Measurements from ENCODE around the gene BUD31. TPM values are rescaled to one million over a fixed set of nuclear protein-coding genes. Genes with fewer than 3 reads are reported as not detected.

BUD31 gene
- total and polyA plus RNA-seq, 2 of the 13 experiments (the other 11 are each of a cell fraction or from before 2014, with no cell fraction given): 35.1 to 79.1 TPM

DNA sequence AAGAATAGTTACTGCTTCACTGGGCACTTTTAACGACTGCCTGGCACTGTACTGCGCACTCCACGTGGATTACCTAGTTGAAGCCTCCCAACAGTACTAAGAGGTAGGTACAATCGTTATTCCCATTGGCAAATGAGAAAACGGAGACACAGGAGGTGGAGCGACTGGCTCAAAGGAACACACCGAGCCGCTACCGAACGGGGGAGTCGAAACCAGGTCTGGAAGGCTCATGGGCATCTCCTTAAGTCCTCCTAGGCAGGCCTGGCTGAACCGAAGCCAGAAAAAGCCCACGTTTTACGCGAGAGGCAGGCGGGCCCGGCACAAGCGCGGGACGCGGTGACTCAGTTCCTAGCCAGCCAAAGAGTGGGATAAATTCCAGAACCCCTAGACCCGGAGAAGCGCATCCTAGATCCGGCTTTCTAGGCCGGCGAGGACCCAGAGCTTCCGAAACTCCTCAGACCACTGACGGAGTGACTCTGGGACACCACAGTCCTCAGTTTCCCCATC, 844 bp upstream of the BUD31 start:
- Histone ChIP-seq H4K20me1 (ENCODE audit: insufficient read depth, low read length) (peaks cover 5% of the 10 kb centered on the region; the same call in 1 of the 2 replicates), H3K79me2 (ENCODE audit: insufficient read depth, low read length) (peaks cover 62% of the 10 kb centered on the region), H3K4me2 (ENCODE audit: low read depth, low read length) (peak overlapping the region; percentile 84), H3K36me3 (replicated peaks in 1 of 2; ENCODE audit: control insufficient read depth in 1 of 2, insufficient read depth in 2 of 2, low read length in 2 of 2) (peaks cover 21 to 44% of the 10 kb centered on the region in 2 experiments), H3K27ac (ENCODE audit: extremely low read length, insufficient read depth, low read length) (peak overlapping the region; percentile 98), H2AFZ (ENCODE audit: low read length) (no peak overlapping the region), H3K4me1 (ENCODE audit: insufficient read depth, low read length) (peaks cover 41% of the 10 kb centered on the region), H3K9ac (ENCODE audit: insufficient read depth, low read depth, low read length) (peak overlapping the region; percentile 99), H3K9me3 (ENCODE audit: low read length) (no peaks in the 10 kb centered on the region), H3K4me3 (replicated peaks in 1 of 3; ENCODE audit: insufficient read depth in 1 of 3, low read depth in 2 of 3, low read length in 3 of 3) (peak overlapping the region; percentile 80 to 100 (median 93)), H3K27me3 (ENCODE audit: control insufficient read depth in 1 of 2, insufficient read depth in 2 of 2, low read length in 2 of 2) (peaks cover 0 to 4% of the 10 kb centered on the region in 2 experiments; a peak in 2 of 5 replicates)
- FAIRE-seq: peak; percentile 65
- DNase-seq (ENCODE audit: low spot score): peak; percentile 58
- ChIA-PET CTCF (ENCODE audit: low intra/inter-chr PET ratio, low total read pairs) (no interaction called here), POLR2A (interaction anchor here (1.0 to 2.6 kb wide), 11 partner anchors 9 to 134 kb away, joined by 3 to 29 read pairs (median 5); partner anchors contain the start of genes ATP5MF, CPSF4, PTCD1 and ZNF394)
- intact Hi-C loops (cut with micrococcal nuclease; ENCODE audit: unreplicated experiment) (loop anchor here (2.0 to 5.0 kb wide), 2 partner anchors 36 to 57 kb away; partner anchors contain the start of gene ARPC1B), in situ Hi-C loops (cut with HindIII; ENCODE audit: extremely low pct_ligation_motif_present, low pct_unique_long_range_greater_than_20kb) (no loop called here)
- no TSS peak for BruUV-seq (replicated peaks)
- 2% methylated on average over 13 of the region's 28 CpGs for WGBS (ENCODE audit: low lambda C conversion rate)
- peak; percentile 72 for ATAC-seq
- TF ChIP-seq HDAC6 (IDR thresholded peaks at IDR 0.05; ENCODE audit: low read depth, low read length) (no peak), RCOR2 (CRISPR knock-in tag; IDR thresholded peaks at IDR 0.05) (no peak), ZSCAN21 (CRISPR knock-in tag; IDR thresholded peaks at IDR 0.05; ENCODE audit: borderline replicate concordance) (0 out of 2 replicates have a peak, but pooled peaks have one; percentile 6), ZNF792 (CRISPR knock-in tag; IDR thresholded peaks at IDR 0.05) (no peak), ZNF703 (CRISPR knock-in tag; IDR thresholded peaks at IDR 0.05; ENCODE audit: borderline replicate concordance) (no peak), NCOA1 (CRISPR knock-in tag; IDR thresholded peaks at IDR 0.05) (no peak), AGO1 (IDR thresholded peaks at IDR 0.05; ENCODE audit: low read depth, low read length, poor library complexity, severe bottlenecking) (no peak), PITX1 (CRISPR knock-in tag; IDR thresholded peaks at IDR 0.05) (no peak), SKI (IDR thresholded peaks at IDR 0.05; ENCODE audit: partially characterized antibody) (no peak), GZF1 (CRISPR knock-in tag; IDR thresholded peaks at IDR 0.05) (0 out of 2 replicates have a peak, but pooled peaks have one; percentile 18), FOXK1 (CRISPR knock-in tag; IDR thresholded peaks at IDR 0.05; ENCODE audit: borderline replicate concordance, low read depth) (peak; percentile 21; the same call in 1 of the 2 replicates), MIER2 (CRISPR knock-in tag; IDR thresholded peaks at IDR 0.05) (no peak), YEATS4 (CRISPR knock-in tag; IDR thresholded peaks at IDR 0.05; ENCODE audit: borderline replicate concordance) (no peak), REXO4 (CRISPR knock-in tag; IDR thresholded peaks at IDR 0.05; ENCODE audit: borderline replicate concordance) (no peak), POLR2A (IDR thresholded peaks at IDR 0.05; ENCODE audit: insufficient read depth in 1 of 2, low read depth in 2 of 2, low read length in 2 of 2) (peak in 1 of 2 experiments; percentile 71; a peak in 3 of 4 replicates), RARG (CRISPR knock-in tag; IDR thresholded peaks at IDR 0.05; ENCODE audit: low read depth) (0 out of 2 replicates have a peak, but pooled peaks have one; percentile 12), STAT5B (CRISPR knock-in tag; IDR thresholded peaks at IDR 0.05) (no peak), TGIF2 (CRISPR knock-in tag; IDR thresholded peaks at IDR 0.05) (peak; percentile 21)
- TF ChIP-seq, protein P1, sequence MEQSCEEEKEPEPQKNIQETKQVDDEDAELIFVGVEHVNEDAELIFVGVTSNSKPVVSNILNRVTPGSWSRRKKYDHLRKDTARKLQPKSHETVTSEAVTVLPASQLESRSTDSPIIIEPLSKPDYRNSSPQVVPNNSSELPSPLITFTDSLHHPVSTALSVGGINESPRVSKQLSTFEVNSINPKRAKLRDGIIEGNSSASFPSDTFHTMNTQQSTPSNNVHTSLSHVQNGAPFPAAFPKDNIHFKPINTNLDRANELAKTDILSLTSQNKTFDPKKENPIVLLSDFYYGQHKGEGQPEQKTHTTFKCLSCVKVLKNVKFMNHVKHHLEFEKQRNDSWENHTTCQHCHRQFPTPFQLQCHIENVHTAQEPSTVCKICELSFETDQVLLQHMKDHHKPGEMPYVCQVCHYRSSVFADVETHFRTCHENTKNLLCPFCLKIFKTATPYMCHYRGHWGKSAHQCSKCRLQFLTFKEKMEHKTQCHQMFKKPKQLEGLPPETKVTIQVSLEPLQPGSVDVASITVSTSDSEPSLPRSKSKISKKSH (CRISPR knock-in tag; IDR thresholded peaks at IDR 0.05; ENCODE audit: borderline replicate concordance): peak; percentile 80; the same call in 1 of the 2 replicates
- TF ChIP-seq, protein P2, sequence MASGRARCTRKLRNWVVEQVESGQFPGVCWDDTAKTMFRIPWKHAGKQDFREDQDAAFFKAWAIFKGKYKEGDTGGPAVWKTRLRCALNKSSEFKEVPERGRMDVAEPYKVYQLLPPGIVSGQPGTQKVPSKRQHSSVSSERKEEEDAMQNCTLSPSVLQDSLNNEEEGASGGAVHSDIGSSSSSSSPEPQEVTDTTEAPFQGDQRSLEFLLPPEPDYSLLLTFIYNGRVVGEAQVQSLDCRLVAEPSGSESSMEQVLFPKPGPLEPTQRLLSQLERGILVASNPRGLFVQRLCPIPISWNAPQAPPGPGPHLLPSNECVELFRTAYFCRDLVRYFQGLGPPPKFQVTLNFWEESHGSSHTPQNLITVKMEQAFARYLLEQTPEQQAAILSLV (CRISPR knock-in tag; IDR thresholded peaks at IDR 0.05; ENCODE audit: borderline replicate concordance): no peak
- TF ChIP-seq, protein P3, sequence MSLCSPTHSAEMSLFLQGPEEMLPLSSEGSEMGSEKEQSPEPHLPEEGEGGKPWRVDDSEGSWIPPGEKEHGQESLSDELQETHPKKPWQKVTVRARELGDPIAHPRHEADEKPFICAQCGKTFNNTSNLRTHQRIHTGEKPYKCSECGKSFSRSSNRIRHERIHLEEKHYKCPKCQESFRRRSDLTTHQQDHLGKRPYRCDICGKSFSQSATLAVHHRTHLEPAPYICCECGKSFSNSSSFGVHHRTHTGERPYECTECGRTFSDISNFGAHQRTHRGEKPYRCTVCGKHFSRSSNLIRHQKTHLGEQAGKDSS (CRISPR knock-in tag; IDR thresholded peaks at IDR 0.05; ENCODE audit: borderline replicate concordance, low read depth): peak; percentile 48; the same call in 1 of the 2 replicates
- TF ChIP-seq, protein P4, sequence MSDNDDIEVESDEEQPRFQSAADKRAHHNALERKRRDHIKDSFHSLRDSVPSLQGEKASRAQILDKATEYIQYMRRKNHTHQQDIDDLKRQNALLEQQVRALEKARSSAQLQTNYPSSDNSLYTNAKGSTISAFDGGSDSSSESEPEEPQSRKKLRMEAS (IDR thresholded peaks at IDR 0.05): peak; percentile 83

Measured in HepG2 (cell line).